Activated naive CD8-positive, alpha-beta T cell treated with anti-CD3 and anti-CD28 coated beads, Interleukin-2, amount 10 ng/mL, durations not matched to agents 7 days and 5 days (primary cell): ENCODE data around the gene CDC14A. TPM values are rescaled to one million over a fixed set of nuclear protein-coding genes. Genes with fewer than 3 reads are reported as not detected.

Experiments
- ATAC-seq: fragments of 150-1000 bp; cut with Tn5 transposase; one replicate; pipeline ENCODE4 v1.10.0; 2021; ENCODE audit warnings: low read depth, moderate library complexity
- POLR2A ChIA-PET: fragments of 350-600 bp; sonication (Branson Sonifier 250); formaldehyde crosslinking; loops from one replicate; lab custom pipeline; 2021; ENCODE audit warnings: antibody characterized with exemption; lab: Charles Lee
- DNase-seq: peaks from one replicate; pipeline ENCODE4 v3.0.0; 2021
- H3K27ac Mint-ChIP-seq: one replicate; pipeline ENCODE4 v1.8.0; 2022; ENCODE audit warnings: mild to moderate bottlenecking, mixed read lengths
- H3K27me3 Mint-ChIP-seq: one replicate; pipeline ENCODE4 v1.8.0; 2022; ENCODE audit warnings: mild to moderate bottlenecking, moderate library complexity, mixed read lengths
- H3K36me3 Mint-ChIP-seq: one replicate; pipeline ENCODE4 v1.8.0; 2021; ENCODE audit warnings: mild to moderate bottlenecking, mixed read lengths
- H3K4me1 Mint-ChIP-seq: one replicate; pipeline ENCODE4 v1.8.0; 2021; ENCODE audit warnings: mixed read lengths
- H3K4me3 Mint-ChIP-seq: one replicate; pipeline ENCODE4 v1.8.0; 2022; ENCODE audit warnings: mild to moderate bottlenecking, moderate library complexity, mixed read lengths
- H3K9me3 Mint-ChIP-seq: one replicate; pipeline ENCODE4 v1.8.0; 2021; ENCODE audit warnings: mixed read lengths
- total RNA-seq, 2 experiments: library from RNA; stranded (reverse); gene quantifications; one replicate each; pipeline ENCODE4 v1.2.3, GENCODE V29; 2021

CDC14A gene
- total RNA-seq, 2 experiments from 2014 or later: 39.9 to 44.9 TPM

DNA sequence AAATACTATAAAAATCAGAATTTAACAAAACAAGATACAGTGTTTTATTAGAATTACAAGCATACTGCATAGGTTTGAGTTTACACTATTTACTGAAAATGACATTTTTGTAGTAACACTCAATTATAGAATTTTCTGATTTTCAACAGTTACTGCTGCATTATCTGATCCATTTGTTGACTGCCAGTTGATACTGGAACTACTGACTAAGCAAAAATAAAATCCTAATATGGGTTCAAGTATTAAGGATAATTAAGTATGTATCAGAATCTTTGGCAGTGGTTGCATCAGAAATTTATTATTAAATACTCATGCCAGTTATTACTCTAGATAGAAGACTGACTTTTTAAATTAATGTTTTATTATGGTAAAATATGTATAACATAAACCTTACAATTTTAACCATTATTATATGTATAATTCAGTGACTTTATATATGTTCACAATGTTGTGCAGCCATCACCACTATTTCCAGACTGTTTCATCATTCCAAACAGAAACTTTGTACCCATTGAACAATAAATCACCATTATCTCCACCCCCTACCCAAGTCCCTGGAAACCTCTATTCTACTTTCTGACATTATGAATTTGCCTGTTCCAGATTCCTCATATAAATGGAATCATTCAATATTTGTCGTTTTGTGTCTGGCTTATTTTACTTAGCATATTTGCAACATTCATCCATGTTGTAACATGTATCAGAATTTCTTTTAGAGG, 127.5 kb downstream of the CDC14A start:
- Mint-ChIP-seq H3K9me3 (no peaks in the 10 kb centered on the region), H3K36me3 (peaks cover 43% of the 10 kb centered on the region), H3K27ac (no peak overlapping the region), H3K4me1 (no peaks in the 10 kb centered on the region), H3K27me3 (no peaks in the 10 kb centered on the region), H3K4me3 (no peak overlapping the region)
- POLR2A ChIA-PET: no interaction called here
- ATAC-seq (no peak), DNase-seq (no peak)

- peaks cover 41% of the 10 kb centered on the region for H3K36me3 Mint-ChIP-seq
- ATAC-seq (no peak), DNase-seq (no peak)
- no peaks in the 10 kb centered on the region for H3K27me3 Mint-ChIP-seq
- no peaks in the 10 kb centered on the region for H3K4me1 Mint-ChIP-seq
- H3K27ac Mint-ChIP-seq: no peak overlapping the region
- POLR2A ChIA-PET: interaction anchor here (0.6 kb wide), 1 partner anchor 633 kb away, joined by 4 read pairs; no protein-coding TSS in a partner anchor
- H3K9me3 Mint-ChIP-seq: no peaks in the 10 kb centered on the region
- no peak overlapping the region for H3K4me3 Mint-ChIP-seq
Measured at GRCh38 chr1:100481303-100481702, 129.0 kb downstream of the CDC14A start.

GRCh38 chr1:100482167-100482566, 129.9 kb downstream of the CDC14A start:
- H3K27me3 Mint-ChIP-seq: no peaks in the 10 kb centered on the region
- peaks cover 40% of the 10 kb centered on the region for H3K36me3 Mint-ChIP-seq

DNA sequence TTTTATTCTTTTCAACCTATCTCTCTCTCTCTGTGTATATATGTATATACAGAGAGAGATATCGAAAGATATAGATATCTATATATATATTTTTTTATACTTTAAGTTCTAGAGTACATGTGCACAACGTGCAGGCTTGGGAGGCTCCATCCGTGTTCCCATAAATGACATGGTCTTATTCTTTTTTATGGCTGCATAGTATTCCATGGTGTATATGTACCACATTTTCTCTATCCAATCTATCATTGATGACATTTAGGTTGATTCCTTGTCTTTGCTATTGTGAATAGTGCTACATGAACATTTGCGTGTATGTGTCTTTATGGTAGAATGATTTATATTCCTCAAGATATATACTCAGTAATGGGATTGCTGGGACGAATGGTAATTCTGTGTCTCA, 130.4 kb downstream of the CDC14A start:
- Mint-ChIP-seq H3K27ac (no peak overlapping the region), H3K4me1 (no peaks in the 10 kb centered on the region), H3K27me3 (no peaks in the 10 kb centered on the region), H3K4me3 (no peak overlapping the region), H3K9me3 (no peaks in the 10 kb centered on the region), H3K36me3 (peaks cover 37% of the 10 kb centered on the region)
- DNase-seq (no peak), ATAC-seq (no peak)
- POLR2A ChIA-PET: no interaction called here

More at GRCh38 chr1:100482167-100482566, 129.9 kb downstream of the CDC14A start:
- DNase-seq: no peak
- H3K4me3 Mint-ChIP-seq: no peak overlapping the region
- no peak for ATAC-seq
- H3K4me1 Mint-ChIP-seq: no peaks in the 10 kb centered on the region
- POLR2A ChIA-PET: no interaction called here
- H3K9me3 Mint-ChIP-seq: no peaks in the 10 kb centered on the region
- H3K27ac Mint-ChIP-seq: no peak overlapping the region

DNA sequence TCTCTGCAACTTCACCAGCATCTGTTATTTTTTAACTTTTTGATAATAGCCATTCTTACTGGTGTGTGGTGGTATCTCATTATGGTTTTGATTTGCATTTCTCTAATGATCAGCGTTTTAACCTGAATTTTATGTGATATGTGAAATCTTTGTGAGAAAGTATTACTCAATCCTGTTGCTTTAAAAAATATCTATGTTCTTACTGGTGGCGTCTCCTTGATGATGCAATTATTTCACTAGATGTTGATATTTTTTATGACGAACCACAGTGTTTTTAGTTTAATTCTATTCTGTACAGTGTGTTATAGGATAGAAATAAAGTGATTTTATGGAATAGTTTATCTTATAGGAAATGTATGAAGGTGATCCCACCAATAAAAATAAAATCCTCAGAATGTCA, 130.9 kb downstream of the CDC14A start:
- Mint-ChIP-seq H3K27ac (no peak overlapping the region), H3K4me1 (no peaks in the 10 kb centered on the region), H3K36me3 (peaks cover 37% of the 10 kb centered on the region), H3K27me3 (no peaks in the 10 kb centered on the region), H3K9me3 (no peaks in the 10 kb centered on the region), H3K4me3 (no peak overlapping the region)
- POLR2A ChIA-PET: no interaction called here
- DNase-seq (no peak), ATAC-seq (no peak)

DNA sequence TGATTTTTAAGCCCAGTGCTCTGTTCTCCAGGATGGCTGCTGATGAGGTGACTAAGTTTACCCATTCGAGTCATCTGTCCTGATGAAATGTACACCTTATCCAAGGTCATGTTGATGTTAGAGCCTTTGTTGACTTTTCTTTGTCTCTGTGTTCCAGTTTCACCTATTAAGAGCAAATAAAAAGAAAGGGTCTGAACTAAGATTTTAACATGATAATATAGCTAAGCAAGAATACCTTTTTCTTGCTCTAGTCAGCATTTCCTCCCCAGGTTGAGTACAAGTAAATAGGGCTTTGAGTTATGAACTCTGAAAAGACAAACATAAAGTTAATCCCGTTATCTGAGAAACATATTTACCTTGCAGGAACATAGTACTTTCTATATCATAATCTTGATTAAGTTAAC, 133.6 kb downstream of the CDC14A start:
- H3K4me3 Mint-ChIP-seq: no peak overlapping the region
- ATAC-seq: no peak
- DNase-seq: no peak
- H3K27me3 Mint-ChIP-seq: no peaks in the 10 kb centered on the region
- no peak overlapping the region for H3K27ac Mint-ChIP-seq
- no peaks in the 10 kb centered on the region for H3K4me1 Mint-ChIP-seq
- peaks cover 29% of the 10 kb centered on the region for H3K36me3 Mint-ChIP-seq
- POLR2A ChIA-PET: no interaction called here
- H3K9me3 Mint-ChIP-seq: no peaks in the 10 kb centered on the region

GRCh38 chr1:100494393-100495084, 142.2 kb downstream of the CDC14A start:
- Mint-ChIP-seq H3K27me3 (no peaks in the 10 kb centered on the region), H3K27ac (no peak overlapping the region), H3K4me1 (peaks cover 1% of the 10 kb centered on the region), H3K36me3 (peaks cover 31% of the 10 kb centered on the region), H3K4me3 (no peak overlapping the region), H3K9me3 (no peaks in the 10 kb centered on the region)
- ATAC-seq (no peak), DNase-seq (no peak)
- POLR2A ChIA-PET: no interaction called here

GRCh38 chr1:100496896-100497295, 144.6 kb downstream of the CDC14A start:
- H3K9me3 Mint-ChIP-seq: no peaks in the 10 kb centered on the region
- POLR2A ChIA-PET: no interaction called here

GRCh38 chr1:100497796-100498195, 145.5 kb downstream of the CDC14A start:
- no peak overlapping the region for H3K27ac Mint-ChIP-seq
- peaks cover 32% of the 10 kb centered on the region for H3K36me3 Mint-ChIP-seq

More at GRCh38 chr1:100496896-100497295, 144.6 kb downstream of the CDC14A start:
- H3K4me3 Mint-ChIP-seq: no peak overlapping the region
- no peaks in the 10 kb centered on the region for H3K27me3 Mint-ChIP-seq
- peaks cover 35% of the 10 kb centered on the region for H3K36me3 Mint-ChIP-seq
- DNase-seq (no peak), ATAC-seq (no peak)
- no peak overlapping the region for H3K27ac Mint-ChIP-seq
- peaks cover 1% of the 10 kb centered on the region for H3K4me1 Mint-ChIP-seq

DNA sequence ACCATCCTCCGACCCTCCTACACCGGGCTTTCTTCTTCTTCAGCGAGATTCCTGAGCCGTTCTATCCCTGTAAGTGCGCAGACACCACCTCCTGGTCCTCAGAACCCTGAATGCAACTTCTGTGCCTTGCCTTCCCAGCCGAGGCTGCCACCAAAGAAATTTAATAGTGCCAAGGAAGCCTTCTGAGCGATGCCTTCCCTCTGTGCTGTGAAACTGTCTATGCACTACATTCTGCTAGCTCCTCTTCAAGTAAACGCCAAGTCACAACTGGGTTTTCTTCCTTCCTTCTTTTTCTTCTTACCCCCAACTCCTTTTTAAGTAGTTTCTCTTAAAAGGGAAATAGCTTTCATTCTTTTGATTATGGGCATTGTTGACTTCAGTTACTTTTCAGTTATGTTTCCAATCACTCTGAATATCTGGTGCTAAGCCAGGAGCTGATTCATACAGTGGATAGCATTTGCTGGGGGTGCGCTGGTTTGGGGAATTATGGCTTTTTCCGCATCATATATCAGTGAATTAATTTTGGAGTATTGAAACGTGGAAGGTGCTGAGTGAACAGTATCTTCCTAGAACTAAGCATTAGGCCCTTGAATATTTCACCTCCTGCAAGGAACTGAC, 147.0 kb downstream of the CDC14A start:
- Mint-ChIP-seq H3K9me3 (no peaks in the 10 kb centered on the region), H3K4me1 (no peaks in the 10 kb centered on the region), H3K27ac (no peak overlapping the region), H3K27me3 (no peaks in the 10 kb centered on the region), H3K36me3 (peaks cover 37% of the 10 kb centered on the region), H3K4me3 (no peak overlapping the region)
- DNase-seq (no peak), ATAC-seq (no peak)
- POLR2A ChIA-PET: no interaction called here

More at GRCh38 chr1:100497796-100498195, 145.5 kb downstream of the CDC14A start:
- POLR2A ChIA-PET: no interaction called here
- Mint-ChIP-seq H3K4me3 (no peak overlapping the region), H3K4me1 (no peaks in the 10 kb centered on the region), H3K27me3 (no peaks in the 10 kb centered on the region), H3K9me3 (no peaks in the 10 kb centered on the region)
- DNase-seq: no peak
- no peak for ATAC-seq

- peaks cover 3% of the 10 kb centered on the region for H3K4me1 Mint-ChIP-seq
Measured at GRCh38 chr1:100502052-100502792, 149.9 kb downstream of the CDC14A start.

GRCh38 chr1:100506217-100506616, 153.9 kb downstream of the CDC14A start:
- Mint-ChIP-seq H3K4me1 (peaks cover 3% of the 10 kb centered on the region), H3K36me3 (peaks cover 30% of the 10 kb centered on the region), H3K9me3 (no peaks in the 10 kb centered on the region), H3K27ac (no peak overlapping the region), H3K4me3 (no peak overlapping the region), H3K27me3 (no peaks in the 10 kb centered on the region)
- DNase-seq (no peak), ATAC-seq (no peak)
- POLR2A ChIA-PET: no interaction called here

More at GRCh38 chr1:100502052-100502792, 149.9 kb downstream of the CDC14A start:
- POLR2A ChIA-PET: no interaction called here
- no peak overlapping the region for H3K4me3 Mint-ChIP-seq
- H3K27me3 Mint-ChIP-seq: no peaks in the 10 kb centered on the region
- H3K36me3 Mint-ChIP-seq: peaks cover 45% of the 10 kb centered on the region
- no peak for ATAC-seq
- DNase-seq: no peak
- no peak overlapping the region for H3K27ac Mint-ChIP-seq
- H3K9me3 Mint-ChIP-seq: no peaks in the 10 kb centered on the region

- no peak for ATAC-seq
Measured at GRCh38 chr1:100510451-100510850, 158.1 kb downstream of the CDC14A start.

More at GRCh38 chr1:100510451-100510850, 158.1 kb downstream of the CDC14A start:
- H3K4me1 Mint-ChIP-seq: peaks cover 4% of the 10 kb centered on the region
- POLR2A ChIA-PET: no interaction called here
- peaks cover 20% of the 10 kb centered on the region for H3K36me3 Mint-ChIP-seq
- DNase-seq: no peak
- no peaks in the 10 kb centered on the region for H3K9me3 Mint-ChIP-seq
- no peak overlapping the region for H3K27ac Mint-ChIP-seq
- no peak overlapping the region for H3K4me3 Mint-ChIP-seq
- no peaks in the 10 kb centered on the region for H3K27me3 Mint-ChIP-seq
